Fibroblast of lung (primary cell): ENCODE data around the gene PPP5C. TPM values are rescaled to one million over a fixed set of nuclear protein-coding genes. Genes with fewer than 3 reads are reported as not detected.

Experiments used
- DNase-seq, 2 donors: peaks; one replicate each; pipeline versions ENCODE4 v3.0.0 to v3.0.0-alpha.2; 2010; ENCODE audit warnings: low read depth in 2 of 2
- H2AFZ ChIP-seq: 2 replicates; pipeline ENCODE4 v1.5.1; 2012; ENCODE audit warnings: low read length, control low read depth, inconsistent platforms
- H3K27ac ChIP-seq: 2 replicates; pipeline ENCODE4 v1.5.1; 2011; ENCODE audit warnings: low read length, control low read depth; ENCODE audit not compliant: insufficient read depth
- H3K27me3 ChIP-seq: 2 replicates; pipeline ENCODE4 v1.5.1; 2011; ENCODE audit warnings: mild to moderate bottlenecking, low read length; ENCODE audit not compliant: control insufficient read depth, insufficient read depth
- H3K36me3 ChIP-seq: 2 replicates; pipeline ENCODE4 v1.5.1; 2011; ENCODE audit warnings: low read length; ENCODE audit not compliant: control insufficient read depth, insufficient read depth
- H3K4me1 ChIP-seq: 2 replicates; pipeline ENCODE4 v1.5.1; 2011; ENCODE audit warnings: low read length; ENCODE audit not compliant: control insufficient read depth, insufficient read depth; ENCODE audit errors: extremely low read depth
- H3K4me2 ChIP-seq: 2 replicates; pipeline ENCODE4 v1.5.1; 2011; ENCODE audit warnings: low read length, control low read depth; ENCODE audit not compliant: insufficient read depth; ENCODE audit errors: extremely low read depth
- H3K4me3 ChIP-seq, 4 experiments: fragments of 200-600 bp in 1 of 4; sonication (generic) in 1 of 4; replicated peaks in 1 of 4; 2 replicates each; pipeline ENCODE4 v1.5.1; 2011 to 2016; ENCODE audit warnings: low read length in 4 of 4, low read depth in 3 of 4, mild to moderate bottlenecking in 3 of 4, control low read depth in 2 of 4, inconsistent platforms in 1 of 4, mixed read lengths in 1 of 4; ENCODE audit not compliant: insufficient read depth in 1 of 4; ENCODE audit errors: control extremely low read depth in 1 of 4
- H3K79me2 ChIP-seq: 2 replicates; pipeline ENCODE4 v1.5.1; 2012; ENCODE audit warnings: mild to moderate bottlenecking, low read length, inconsistent platforms; ENCODE audit not compliant: control insufficient read depth, insufficient read depth
- H3K9ac ChIP-seq: 2 replicates; pipeline ENCODE4 v1.5.1; 2011; ENCODE audit warnings: mild to moderate bottlenecking, low read length, control low read depth; ENCODE audit not compliant: insufficient read depth
- H3K9me3 ChIP-seq: 2 replicates; pipeline ENCODE4 v1.5.1; 2012; ENCODE audit warnings: low read depth, low read length; ENCODE audit not compliant: control insufficient read depth, insufficient read depth
- H4K20me1 ChIP-seq: 2 replicates; pipeline ENCODE4 v1.5.1; 2011; ENCODE audit warnings: low read length; ENCODE audit not compliant: control insufficient read depth, insufficient read depth; ENCODE audit errors: extremely low read depth
- EZH2 ChIP-seq: IDR thresholded peaks from 2 replicates; pipeline ENCODE4 v1.5.1; 2012; ENCODE audit warnings: low read length, control low read depth, mild to moderate bottlenecking; ENCODE audit errors: missing control alignments
- polyA plus RNA-seq, 2 donors: library from polyadenylated mRNA; depleted of rRNA in 1 of 2; stranded (reverse) in 1 of 2; unstranded in 1 of 2; fragments of >200 nt; gene quantifications; 2 replicates each; pipeline ENCODE4 v1.2.1, GENCODE V29; 2011 to 2012; ENCODE audit warnings: missing spikeins in 1 of 2
- total RNA-seq: library from RNA; depleted of rRNA; stranded (reverse); fragments of >200 nt; gene quantifications from 2 replicates; pipeline ENCODE4 v1.2.1, GENCODE V29; 2014
- TF ChIP-seq, protein P1 (sequence below), 2 donors: IDR thresholded peaks in 1 of 2; conservative IDR thresholded peaks in 1 of 2; 1 replicate in 1 of 2; 2 replicates in 1 of 2; pipeline ENCODE4 v1.5.1; 2011 to 2012; ENCODE audit warnings: low read length in 2 of 2, control low read depth in 1 of 2, inconsistent platforms in 1 of 2, low read depth in 1 of 2, mild to moderate bottlenecking in 1 of 2

The PPP5C gene
- total and polyA plus RNA-seq, 2 donors (not counting 1 experiment from before 2014, with no cell fraction given) = 46.9 to 94.1 TPM

GRCh38 chr19:46381756-46382345, 35.0 kb downstream of the PPP5C start:
- no peaks in the 10 kb centered on the region for H4K20me1 ChIP-seq

GRCh38 chr19:46383171-46383815, 36.4 kb downstream of the PPP5C start:
- TF ChIP-seq EZH2 = no peak
- TF ChIP-seq, protein P1, sequence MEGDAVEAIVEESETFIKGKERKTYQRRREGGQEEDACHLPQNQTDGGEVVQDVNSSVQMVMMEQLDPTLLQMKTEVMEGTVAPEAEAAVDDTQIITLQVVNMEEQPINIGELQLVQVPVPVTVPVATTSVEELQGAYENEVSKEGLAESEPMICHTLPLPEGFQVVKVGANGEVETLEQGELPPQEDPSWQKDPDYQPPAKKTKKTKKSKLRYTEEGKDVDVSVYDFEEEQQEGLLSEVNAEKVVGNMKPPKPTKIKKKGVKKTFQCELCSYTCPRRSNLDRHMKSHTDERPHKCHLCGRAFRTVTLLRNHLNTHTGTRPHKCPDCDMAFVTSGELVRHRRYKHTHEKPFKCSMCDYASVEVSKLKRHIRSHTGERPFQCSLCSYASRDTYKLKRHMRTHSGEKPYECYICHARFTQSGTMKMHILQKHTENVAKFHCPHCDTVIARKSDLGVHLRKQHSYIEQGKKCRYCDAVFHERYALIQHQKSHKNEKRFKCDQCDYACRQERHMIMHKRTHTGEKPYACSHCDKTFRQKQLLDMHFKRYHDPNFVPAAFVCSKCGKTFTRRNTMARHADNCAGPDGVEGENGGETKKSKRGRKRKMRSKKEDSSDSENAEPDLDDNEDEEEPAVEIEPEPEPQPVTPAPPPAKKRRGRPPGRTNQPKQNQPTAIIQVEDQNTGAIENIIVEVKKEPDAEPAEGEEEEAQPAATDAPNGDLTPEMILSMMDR (conservative IDR thresholded peaks at IDR 0.05 in 1 of 2, IDR thresholded peaks at IDR 0.05 in 1 of 2; ENCODE audit: low read depth in 1 of 2, low read length in 2 of 2) = no peak
- H3K9ac ChIP-seq = no peak overlapping the region

More at GRCh38 chr19:46381756-46382345, 35.0 kb downstream of the PPP5C start:
- no peak for TF ChIP-seq EZH2
- TF ChIP-seq, protein P1 (conservative IDR thresholded peaks at IDR 0.05 in 1 of 2, IDR thresholded peaks at IDR 0.05 in 1 of 2; ENCODE audit: low read depth in 1 of 2, low read length in 2 of 2) = no peak
- Histone ChIP-seq H3K9me3 (no peaks in the 10 kb centered on the region), H3K79me2 (peaks cover 11% of the 10 kb centered on the region), H3K4me3 (no peak overlapping the region), H2AFZ (no peak overlapping the region), H3K27ac (no peak overlapping the region), H3K36me3 (peaks cover 14% of the 10 kb centered on the region), H3K9ac (no peak overlapping the region), H3K4me1 (peaks cover 9% of the 10 kb centered on the region), H3K4me2 (no peak overlapping the region), H3K27me3 (no peaks in the 10 kb centered on the region)
- no peak for DNase-seq

DNA sequence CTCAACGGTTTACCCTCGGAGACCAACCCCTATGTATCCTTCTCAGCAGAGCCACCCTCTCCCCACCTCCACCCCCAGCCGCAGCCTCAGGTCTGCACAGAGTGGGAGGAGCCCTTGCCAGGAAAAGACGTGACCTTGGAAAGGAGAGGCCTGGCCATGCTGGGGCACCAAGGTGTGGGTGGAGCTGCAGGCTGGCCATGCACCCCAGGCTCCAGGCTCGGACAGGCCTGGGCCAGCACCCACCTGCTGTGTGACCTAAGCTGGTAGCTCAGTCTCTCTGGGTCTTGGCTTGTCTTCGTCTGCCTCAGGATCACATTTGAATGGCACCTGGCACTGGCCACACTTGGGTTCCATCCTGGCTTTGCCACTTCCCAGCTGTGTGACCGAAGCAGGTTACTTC, 37.0 kb downstream of the PPP5C start:
- Histone ChIP-seq H3K27me3 (no peaks in the 10 kb centered on the region), H3K9me3 (no peaks in the 10 kb centered on the region), H3K4me3 (no peak overlapping the region), H3K36me3 (peaks cover 25% of the 10 kb centered on the region), H3K4me1 (peaks cover 3% of the 10 kb centered on the region), H3K4me2 (no peak overlapping the region), H3K9ac (no peak overlapping the region), H3K27ac (no peak overlapping the region), H3K79me2 (peaks cover 11% of the 10 kb centered on the region), H2AFZ (no peak overlapping the region), H4K20me1 (no peaks in the 10 kb centered on the region)
- DNase-seq = no peak
- TF ChIP-seq, protein P1 (conservative IDR thresholded peaks at IDR 0.05 in 1 of 2, IDR thresholded peaks at IDR 0.05 in 1 of 2; ENCODE audit: low read depth in 1 of 2, low read length in 2 of 2) = no peak
- TF ChIP-seq EZH2 = no peak

More at GRCh38 chr19:46383171-46383815, 36.4 kb downstream of the PPP5C start:
- Histone ChIP-seq H3K4me2 (no peak overlapping the region), H3K36me3 (peaks cover 22% of the 10 kb centered on the region), H3K27me3 (no peaks in the 10 kb centered on the region), H4K20me1 (no peaks in the 10 kb centered on the region), H2AFZ (no peak overlapping the region), H3K27ac (no peak overlapping the region), H3K9me3 (no peaks in the 10 kb centered on the region), H3K4me3 (no peak overlapping the region), H3K4me1 (peaks cover 5% of the 10 kb centered on the region), H3K79me2 (peaks cover 11% of the 10 kb centered on the region)
- DNase-seq = no peak
